H1 (cell line): Measurements from ENCODE around the gene RER1.

Experiments
- CTCF ChIP-seq, 3 experiments: IDR thresholded peaks; 1 replicate in 2 of 3; 2 replicates in 1 of 3; pipeline versions ENCODE4 v1.5.1 to v1.6.1; 2011; ENCODE audit warnings: low read length in 3 of 3, mild to moderate bottlenecking in 3 of 3, inconsistent platforms in 2 of 3, low read depth in 1 of 3, moderate library complexity in 1 of 3; ENCODE audit not compliant: insufficient read depth in 1 of 3; ENCODE audit errors: control extremely low read depth in 1 of 3
- POLR2A ChIP-seq, 2 experiments: IDR thresholded peaks; 1 replicate in 1 of 2; 2 replicates in 1 of 2; pipeline ENCODE4 v1.6.1; 2011; ENCODE audit warnings: low read depth in 2 of 2, low read length in 2 of 2, mild to moderate bottlenecking in 2 of 2; ENCODE audit errors: control extremely low read depth in 1 of 2
- SRF ChIP-seq: IDR thresholded peaks from 2 replicates; pipeline ENCODE4 v1.6.1; 2011; ENCODE audit warnings: mild to moderate bottlenecking, low read depth, low read length, moderate library complexity
- TBP ChIP-seq: IDR thresholded peaks from 2 replicates; pipeline ENCODE4 v1.6.1; 2011; ENCODE audit warnings: low read depth, low read length, improper control_type of control experiment
- YY1 ChIP-seq: IDR thresholded peaks from 2 replicates; pipeline ENCODE4 v1.6.1; 2011; ENCODE audit warnings: low read depth, mild to moderate bottlenecking, low read length

DNA sequence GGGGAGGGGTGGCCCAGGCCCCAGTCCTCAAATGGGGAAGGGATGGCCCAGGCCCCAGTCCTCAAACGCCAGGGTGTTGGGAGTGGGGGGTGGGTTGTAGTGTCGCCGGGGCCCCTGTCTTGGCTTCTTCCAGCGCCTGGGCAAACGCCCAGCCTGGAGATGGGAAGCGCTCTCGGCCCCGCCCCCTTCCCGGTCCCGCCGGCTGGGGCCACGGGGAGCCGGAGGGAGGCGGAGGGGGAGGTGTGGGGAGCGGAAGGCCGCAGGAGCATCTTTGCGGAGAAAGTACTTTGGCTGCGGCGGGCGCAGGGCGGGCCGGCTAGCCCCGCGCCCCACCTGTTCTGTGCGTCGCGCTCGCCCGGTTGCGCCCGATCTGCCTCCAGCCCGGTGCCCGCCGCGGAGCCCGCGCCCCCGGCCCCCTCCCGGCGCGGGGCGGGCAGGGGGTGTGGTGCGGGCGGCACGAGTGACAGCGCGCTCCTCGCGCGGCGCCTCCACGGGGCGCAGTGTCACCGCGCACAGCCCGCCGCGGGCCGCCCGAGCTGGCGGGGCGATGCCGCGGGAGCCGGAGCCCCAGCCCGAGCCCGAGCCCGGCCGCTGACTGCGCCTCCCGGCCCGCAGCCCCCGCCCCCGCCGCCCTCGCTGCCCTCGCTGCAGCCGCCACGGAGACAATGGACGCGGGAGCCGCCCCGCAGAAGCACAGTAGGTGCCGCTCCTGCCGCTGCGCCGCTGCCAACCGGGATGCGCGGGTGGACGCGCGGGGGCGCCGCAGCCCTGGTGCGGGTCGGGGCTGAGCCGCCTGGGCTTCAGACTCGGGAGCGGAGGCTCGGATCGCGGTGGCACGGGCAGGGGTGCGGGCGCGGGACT, 51.9 kb downstream of the RER1 start:
- TF ChIP-seq CTCF (IDR thresholded peaks at IDR 0.05; ENCODE audit: control extremely low read depth in 1 of 3, insufficient read depth in 1 of 3, low read depth in 1 of 3, low read length in 3 of 3) (peak in 2 of 3 experiments; percentile 24 to 54; a peak in 3 of 4 replicates), POLR2A (IDR thresholded peaks at IDR 0.05; ENCODE audit: control extremely low read depth in 1 of 2, low read depth in 2 of 2, low read length in 2 of 2) (no peak), YY1 (no peak), TBP (no peak), SRF (no peak)
